GM12801 (cell line): Measurements from ENCODE around the gene CYB5R4.

Experiments used
- TF ChIP-seq, protein P1 (sequence below): IDR thresholded peaks from one replicate; pipeline ENCODE4 v1.5.1; 2011; ENCODE audit warnings: control low read depth; ENCODE audit not compliant: insufficient read length; ENCODE audit errors: extremely low read depth

The CYB5R4 gene

GRCh38 chr6:83853178-83854000 lies 6.1 kb upstream of the CYB5R4 start, which contains the start of gene RIPPLY2:
Gene RIPPLY2 (plus strand): TSS chr6:83853360. CDS start chr6:83853417, 57 bp downstream.
- TF ChIP-seq, protein P1, sequence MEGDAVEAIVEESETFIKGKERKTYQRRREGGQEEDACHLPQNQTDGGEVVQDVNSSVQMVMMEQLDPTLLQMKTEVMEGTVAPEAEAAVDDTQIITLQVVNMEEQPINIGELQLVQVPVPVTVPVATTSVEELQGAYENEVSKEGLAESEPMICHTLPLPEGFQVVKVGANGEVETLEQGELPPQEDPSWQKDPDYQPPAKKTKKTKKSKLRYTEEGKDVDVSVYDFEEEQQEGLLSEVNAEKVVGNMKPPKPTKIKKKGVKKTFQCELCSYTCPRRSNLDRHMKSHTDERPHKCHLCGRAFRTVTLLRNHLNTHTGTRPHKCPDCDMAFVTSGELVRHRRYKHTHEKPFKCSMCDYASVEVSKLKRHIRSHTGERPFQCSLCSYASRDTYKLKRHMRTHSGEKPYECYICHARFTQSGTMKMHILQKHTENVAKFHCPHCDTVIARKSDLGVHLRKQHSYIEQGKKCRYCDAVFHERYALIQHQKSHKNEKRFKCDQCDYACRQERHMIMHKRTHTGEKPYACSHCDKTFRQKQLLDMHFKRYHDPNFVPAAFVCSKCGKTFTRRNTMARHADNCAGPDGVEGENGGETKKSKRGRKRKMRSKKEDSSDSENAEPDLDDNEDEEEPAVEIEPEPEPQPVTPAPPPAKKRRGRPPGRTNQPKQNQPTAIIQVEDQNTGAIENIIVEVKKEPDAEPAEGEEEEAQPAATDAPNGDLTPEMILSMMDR, result no peak

GRCh38 chr6:83854001-83854501 lies 5.4 kb upstream of the CYB5R4 start:
- TF ChIP-seq, protein P1, result no peak

DNA sequence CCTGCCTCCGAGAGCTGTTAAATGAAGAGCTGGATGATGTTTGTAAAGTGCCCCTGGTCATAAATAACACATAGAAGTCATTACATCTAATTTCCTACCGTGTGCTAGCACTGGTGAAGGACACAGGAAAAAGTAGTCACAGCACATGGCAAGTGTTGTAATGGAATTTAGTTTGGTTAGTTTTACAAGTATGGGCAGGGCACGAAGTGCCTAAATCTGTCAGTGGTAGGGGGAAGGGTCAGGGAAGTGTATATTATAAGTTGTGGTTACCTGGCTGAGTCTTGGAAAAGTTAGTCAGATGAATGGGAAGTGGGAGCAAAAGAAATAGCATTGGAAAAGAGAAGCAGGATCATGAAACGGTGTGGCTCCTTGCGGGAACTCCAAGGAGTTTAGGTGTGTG lies 4.7 kb upstream of the CYB5R4 start:
- TF ChIP-seq, protein P1, result no peak

- TF ChIP-seq, protein P1, result no peak
These were observed 868 bp downstream of the CYB5R4 start for GRCh38 chr6:83860359-83860755.

DNA sequence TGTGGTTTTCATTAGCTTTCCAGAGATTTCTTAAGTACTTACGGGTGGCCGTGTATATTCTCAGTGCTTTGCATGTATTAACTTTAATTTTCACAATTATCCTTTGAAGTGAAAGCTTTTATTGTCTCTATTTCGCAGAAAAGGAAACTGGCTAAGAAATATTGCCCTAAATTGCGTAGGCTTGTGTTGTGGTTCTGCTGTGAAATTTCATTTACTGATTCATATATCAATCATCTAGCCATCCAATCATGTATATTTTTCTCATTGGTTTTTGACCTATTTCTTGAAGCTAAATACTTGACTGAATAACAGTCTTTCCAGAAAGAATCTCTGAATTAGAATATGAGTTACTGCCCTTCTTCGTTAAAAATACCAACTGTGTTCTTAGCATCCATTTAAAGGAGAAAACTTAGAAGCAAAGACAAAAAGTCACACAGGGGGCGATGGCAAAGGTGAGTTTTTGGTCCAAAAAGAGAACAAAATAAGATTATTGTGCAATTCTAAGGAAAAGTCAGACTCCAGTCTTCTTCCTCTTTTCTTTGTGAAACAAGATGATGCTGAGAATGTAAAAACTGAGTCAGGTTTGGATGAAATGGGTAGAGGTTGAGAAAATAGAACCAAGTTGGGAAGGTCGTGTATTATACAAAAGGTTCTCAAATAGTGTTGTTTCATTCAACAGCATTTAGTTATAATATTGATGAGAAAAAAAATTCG lies 1.4 kb downstream of the CYB5R4 start:
- TF ChIP-seq, protein P1, result no peak

DNA sequence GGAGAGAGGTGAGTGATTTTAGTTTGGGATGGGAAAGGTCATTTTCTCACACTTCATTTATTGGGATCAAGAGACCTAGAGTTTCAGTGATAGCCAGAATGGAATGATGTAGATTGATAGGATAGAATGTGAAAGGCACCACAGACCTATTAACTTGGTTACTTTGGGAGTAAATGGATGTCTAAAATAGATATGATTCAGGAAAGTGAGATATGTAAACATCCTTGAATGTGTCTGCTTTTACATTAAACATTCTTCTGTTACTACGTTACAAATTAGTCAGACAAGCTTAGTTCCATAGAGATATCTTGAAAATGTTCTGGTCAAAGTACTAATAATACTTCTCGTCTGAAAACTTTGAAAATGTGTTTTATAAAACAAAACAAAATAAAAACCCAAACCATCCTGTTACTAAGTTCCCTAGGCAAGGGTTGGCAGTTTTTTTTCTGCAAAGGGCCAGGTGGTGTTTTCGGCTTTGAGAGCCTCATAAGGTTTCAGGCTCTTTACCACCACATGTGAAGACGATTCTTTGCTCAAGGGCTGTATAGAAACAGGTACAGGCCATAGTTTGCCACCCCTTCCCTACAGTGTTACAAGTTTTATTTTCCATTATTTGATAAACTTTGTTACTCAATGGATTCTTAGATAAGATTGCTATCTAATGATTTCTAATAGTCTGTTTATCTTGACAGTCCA lies 3.4 kb downstream of the CYB5R4 start:
- TF ChIP-seq, protein P1, result no peak

DNA sequence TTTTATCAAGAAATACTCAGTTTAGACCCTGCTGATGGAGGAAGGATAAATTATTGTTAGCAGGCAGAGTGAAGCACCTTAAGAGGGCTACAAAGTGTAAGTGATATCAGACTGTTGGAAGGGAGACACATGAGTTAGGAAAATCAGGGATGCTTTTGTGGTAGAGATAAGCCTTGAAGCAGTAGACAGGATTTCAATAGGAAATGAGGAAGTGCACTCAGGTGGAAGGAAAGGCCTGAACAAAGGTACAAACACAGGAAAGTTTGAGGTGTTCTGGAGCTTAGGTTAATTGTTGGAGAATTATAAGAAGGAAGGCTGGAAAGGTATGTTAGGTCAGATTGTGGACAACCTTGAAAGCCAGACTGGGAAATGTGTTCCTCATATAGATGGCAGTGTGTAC lies 7.6 kb downstream of the CYB5R4 start:
- TF ChIP-seq, protein P1, result no peak
